Measurements from ENCODE around the gene GSTM2.

DNA sequence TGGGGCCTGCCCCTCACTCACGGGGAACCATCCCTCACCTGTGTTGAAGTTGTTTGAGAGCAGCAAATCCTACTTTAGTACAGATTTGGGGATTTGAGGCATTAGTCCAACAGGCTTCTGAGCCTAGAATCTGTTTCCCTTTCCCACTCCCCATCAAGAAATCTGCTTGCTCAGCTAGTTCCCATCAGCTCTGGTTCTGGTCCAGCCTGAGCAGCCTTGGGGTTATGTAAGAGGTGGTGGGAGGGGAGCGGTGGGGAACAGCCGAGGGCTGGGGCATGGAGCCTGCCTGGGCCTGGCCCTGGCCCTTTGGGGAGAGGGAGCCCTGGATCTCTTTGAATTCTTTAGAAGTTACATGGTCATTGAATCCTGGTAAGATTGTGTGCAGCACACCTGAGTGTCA is 48.3 kb downstream of the GSTM2 start:
- TF ChIP-seq YY1 (IDR thresholded peaks at IDR 0.05) (no peak), GABPA (IDR thresholded peaks at IDR 0.05 in 1 of 2, conservative IDR thresholded peaks at IDR 0.05 in 1 of 2) (no peak), JUND (IDR thresholded peaks at IDR 0.05) (no peak)
- TF ChIP-seq, protein P1, sequence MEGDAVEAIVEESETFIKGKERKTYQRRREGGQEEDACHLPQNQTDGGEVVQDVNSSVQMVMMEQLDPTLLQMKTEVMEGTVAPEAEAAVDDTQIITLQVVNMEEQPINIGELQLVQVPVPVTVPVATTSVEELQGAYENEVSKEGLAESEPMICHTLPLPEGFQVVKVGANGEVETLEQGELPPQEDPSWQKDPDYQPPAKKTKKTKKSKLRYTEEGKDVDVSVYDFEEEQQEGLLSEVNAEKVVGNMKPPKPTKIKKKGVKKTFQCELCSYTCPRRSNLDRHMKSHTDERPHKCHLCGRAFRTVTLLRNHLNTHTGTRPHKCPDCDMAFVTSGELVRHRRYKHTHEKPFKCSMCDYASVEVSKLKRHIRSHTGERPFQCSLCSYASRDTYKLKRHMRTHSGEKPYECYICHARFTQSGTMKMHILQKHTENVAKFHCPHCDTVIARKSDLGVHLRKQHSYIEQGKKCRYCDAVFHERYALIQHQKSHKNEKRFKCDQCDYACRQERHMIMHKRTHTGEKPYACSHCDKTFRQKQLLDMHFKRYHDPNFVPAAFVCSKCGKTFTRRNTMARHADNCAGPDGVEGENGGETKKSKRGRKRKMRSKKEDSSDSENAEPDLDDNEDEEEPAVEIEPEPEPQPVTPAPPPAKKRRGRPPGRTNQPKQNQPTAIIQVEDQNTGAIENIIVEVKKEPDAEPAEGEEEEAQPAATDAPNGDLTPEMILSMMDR (IDR thresholded peaks at IDR 0.05; ENCODE audit: low read depth, low read length, missing input control) = no peak
- TF ChIP-seq, protein P2, sequence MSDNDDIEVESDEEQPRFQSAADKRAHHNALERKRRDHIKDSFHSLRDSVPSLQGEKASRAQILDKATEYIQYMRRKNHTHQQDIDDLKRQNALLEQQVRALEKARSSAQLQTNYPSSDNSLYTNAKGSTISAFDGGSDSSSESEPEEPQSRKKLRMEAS (IDR thresholded peaks at IDR 0.05) = no peak

Data from liver (tissue), 3 donors.